HepG2 (cell line): ENCODE data around the gene POLH. TPM values are rescaled to one million over a fixed set of nuclear protein-coding genes. Genes with fewer than 3 reads are reported as not detected.

ENCODE experiments used
- ASH2L ChIP-seq: fragments of 300-600, 200-600 bp; sonication (generic); IDR thresholded peaks from 2 replicates; pipeline ENCODE4 v1.7.0; 2017; ENCODE audit warnings: low read depth, mild to moderate bottlenecking, moderate library complexity, mixed read lengths, low read length; ENCODE audit not compliant: insufficient read length
- ATF4 ChIP-seq, 2 experiments: fragments of 450-650 bp in 1 of 2; sonication (generic) in 1 of 2; formaldehyde crosslinking; IDR thresholded peaks; 2 replicates each; pipeline versions ENCODE4 v1.5.0 to v1.8.0; 2020 to 2022; ENCODE audit warnings: mild to moderate bottlenecking in 1 of 2, missing genetic modification reagents in 1 of 2
- ATF7-NPFF ChIP-seq: sonication (generic); formaldehyde crosslinking; IDR thresholded peaks from 2 replicates; pipeline ENCODE4 v1.8.1; 2023; ENCODE audit warnings: mild to moderate bottlenecking, low read depth, missing genetic modification reagents, moderate library complexity
- BORCS8-MEF2B ChIP-seq: sonication (generic); formaldehyde crosslinking; IDR thresholded peaks from 2 replicates; pipeline ENCODE4 v1.8.0; 2022; ENCODE audit warnings: mild to moderate bottlenecking, missing genetic modification reagents
- FOSL2 ChIP-seq: sonication (generic); formaldehyde crosslinking; IDR thresholded peaks from 2 replicates; pipeline ENCODE4 v1.4.0; 2020; ENCODE audit warnings: missing genetic modification reagents
- HCFC1 ChIP-seq: fragments of 150-350 bp; IDR thresholded peaks from 2 replicates; pipeline ENCODE4 v1.6.1; 2014; ENCODE audit warnings: low read depth, low read length
- HNF1B ChIP-seq: sonication (generic); formaldehyde crosslinking; IDR thresholded peaks from 2 replicates; pipeline ENCODE4 v1.5.1; 2020; ENCODE audit warnings: mild to moderate bottlenecking, moderate library complexity, missing genetic modification reagents
- NFKBIZ ChIP-seq: IDR thresholded peaks from 2 replicates; pipeline ENCODE4 v1.6.1; 2018; ENCODE audit warnings: missing genetic modification reagents, missing compliant biosample characterization
- PRDM10 ChIP-seq: sonication (generic); formaldehyde crosslinking; IDR thresholded peaks from 2 replicates; pipeline ENCODE4 v1.4.0; 2020; ENCODE audit warnings: low read depth, missing genetic modification reagents
- RFX1 ChIP-seq: fragments of 450-650 bp; IDR thresholded peaks from 2 replicates; pipeline ENCODE4 v1.6.1; 2017
- RXRB ChIP-seq: IDR thresholded peaks from 2 replicates; pipeline ENCODE4 v1.6.1; 2016; ENCODE audit warnings: borderline replicate concordance, missing genetic modification reagents, missing compliant biosample characterization
- SAFB2 ChIP-seq: sonication (generic); formaldehyde crosslinking; IDR thresholded peaks from 2 replicates; pipeline ENCODE4 v1.5.1; 2020; ENCODE audit warnings: missing genetic modification reagents, low read depth, mild to moderate bottlenecking, borderline replicate concordance
- SAP130 ChIP-seq: IDR thresholded peaks from 2 replicates; pipeline ENCODE4 v1.6.1; 2016; ENCODE audit warnings: low read depth
- SNAI1 ChIP-seq: sonication (generic); formaldehyde crosslinking; IDR thresholded peaks from 2 replicates; pipeline ENCODE4 v1.5.0; 2020; ENCODE audit warnings: mild to moderate bottlenecking, missing genetic modification reagents, borderline replicate concordance
- THAP11 ChIP-seq: IDR thresholded peaks from 2 replicates; pipeline ENCODE4 v1.6.1; 2016; ENCODE audit warnings: missing biosample characterization, missing genetic modification reagents
- ZBTB38 ChIP-seq: sonication (generic); formaldehyde crosslinking; IDR thresholded peaks from 2 replicates; pipeline ENCODE4 v1.5.1; 2020; ENCODE audit warnings: mild to moderate bottlenecking, missing genetic modification reagents
- ZC3H4 ChIP-seq: sonication (generic); formaldehyde crosslinking; IDR thresholded peaks from 2 replicates; pipeline ENCODE4 v1.4.0; 2020; ENCODE audit warnings: missing genetic modification reagents, borderline replicate concordance
- ZNF160 ChIP-seq: sonication (generic); formaldehyde crosslinking; IDR thresholded peaks from 2 replicates; pipeline ENCODE4 v1.8.0; 2022; ENCODE audit warnings: mild to moderate bottlenecking, inconsistent platforms, missing genetic modification reagents
- ZNF501 ChIP-seq: sonication (generic); formaldehyde crosslinking; IDR thresholded peaks from 2 replicates; pipeline ENCODE4 v1.5.1; 2020; ENCODE audit warnings: mild to moderate bottlenecking, moderate library complexity, missing genetic modification reagents
- ZNF652 ChIP-seq: IDR thresholded peaks from 2 replicates; pipeline ENCODE4 v1.6.1; 2016; ENCODE audit warnings: low read depth, borderline replicate concordance
- ZNF891 ChIP-seq: sonication (generic); formaldehyde crosslinking; IDR thresholded peaks from 2 replicates; pipeline ENCODE4 v1.5.0; 2020; ENCODE audit warnings: mild to moderate bottlenecking, missing genetic modification reagents
- polyA plus RNA-seq, 8 experiments: library from polyadenylated mRNA; depleted of rRNA in 3 of 8; stranded (reverse) in 7 of 8; unstranded in 1 of 8; fragments of >200 nt; fragmentation: Illumina TruSeq in 4 of 8; extraction: Trizol in 4 of 8; gene quantifications; 2 replicates each; pipeline versions ENCODE4 v1.2.1 to v1.2.3, GENCODE V29; 2011 to 2016; ENCODE audit warnings: low read depth in 4 of 8, missing spikeins in 1 of 8, mixed read lengths in 1 of 8; ENCODE audit not compliant: insufficient read depth in 1 of 8
- total RNA-seq, 5 experiments: library from RNA; depleted of rRNA; stranded (reverse); fragments of >200 nt; fragmentation: Illumina TruSeq; extraction: Trizol; gene quantifications; 2 replicates each; pipeline ENCODE4 v1.2.3, GENCODE V29; 2016; ENCODE audit warnings: low read depth in 1 of 5

POLH gene
- total and polyA plus RNA-seq, 2 of the 13 experiments (the other 11 are each of a cell fraction or from before 2014, with no cell fraction given) = 11.6 to 25.0 TPM

GRCh38 chr6:43627008-43627825 lies 51.2 kb downstream of the POLH start (continued):
- TF ChIP-seq ZNF501 (CRISPR knock-in tag) (peak; percentile 54), ZNF160 (no peak), SAP130 (CRISPR knock-in tag) (peak; percentile 77), SAFB2 (CRISPR knock-in tag) (no peak), ZC3H4 (peak; percentile 36; the same call in 1 of the 2 replicates), ASH2L (peak; percentile 34), ZNF652 (CRISPR knock-in tag) (peak; percentile 8; the same call in 1 of the 2 replicates), ATF4 (CRISPR knock-in tag; IDR thresholded peaks at IDR 0.05) (peak in 1 of 2 experiments; percentile 99; a peak in 2 of 4 replicates), RXRB (CRISPR knock-in tag) (peak; percentile 48; the same call in 1 of the 2 replicates), RFX1 (no peak), ZBTB38 (CRISPR knock-in tag) (no peak), SNAI1 (CRISPR knock-in tag) (no peak), PRDM10 (CRISPR knock-in tag) (peak; percentile 55; the same call in 1 of the 2 replicates), ZNF891 (CRISPR knock-in tag) (peak; percentile 24; the same call in 1 of the 2 replicates), NFKBIZ (CRISPR knock-in tag) (no peak), HCFC1 (no peak), ATF7-NPFF (CRISPR knock-in tag) (no peak), THAP11 (CRISPR knock-in tag) (peak; percentile 85), BORCS8-MEF2B (CRISPR knock-in tag) (0 out of 2 replicates have a peak, but pooled peaks have one; percentile 37), FOSL2 (CRISPR knock-in tag) (peak; percentile 74), HNF1B (CRISPR knock-in tag) (0 out of 2 replicates have a peak, but pooled peaks have one; percentile 48)
